NK-92 (cell line): ENCODE measurements around the gene KCNJ18.
"Not testable (repeated sequence)": the region's sequence is repeated elsewhere in the genome, so short reads cannot be mapped to it uniquely, and the experiment has no call there.

ENCODE experiments used
- DNase-seq: peaks from one replicate; lab custom pipeline; 2025; ENCODE audit not compliant: unreplicated experiment; lab: John Stamatoyannopoulos, UW

The KCNJ18 gene

DNA sequence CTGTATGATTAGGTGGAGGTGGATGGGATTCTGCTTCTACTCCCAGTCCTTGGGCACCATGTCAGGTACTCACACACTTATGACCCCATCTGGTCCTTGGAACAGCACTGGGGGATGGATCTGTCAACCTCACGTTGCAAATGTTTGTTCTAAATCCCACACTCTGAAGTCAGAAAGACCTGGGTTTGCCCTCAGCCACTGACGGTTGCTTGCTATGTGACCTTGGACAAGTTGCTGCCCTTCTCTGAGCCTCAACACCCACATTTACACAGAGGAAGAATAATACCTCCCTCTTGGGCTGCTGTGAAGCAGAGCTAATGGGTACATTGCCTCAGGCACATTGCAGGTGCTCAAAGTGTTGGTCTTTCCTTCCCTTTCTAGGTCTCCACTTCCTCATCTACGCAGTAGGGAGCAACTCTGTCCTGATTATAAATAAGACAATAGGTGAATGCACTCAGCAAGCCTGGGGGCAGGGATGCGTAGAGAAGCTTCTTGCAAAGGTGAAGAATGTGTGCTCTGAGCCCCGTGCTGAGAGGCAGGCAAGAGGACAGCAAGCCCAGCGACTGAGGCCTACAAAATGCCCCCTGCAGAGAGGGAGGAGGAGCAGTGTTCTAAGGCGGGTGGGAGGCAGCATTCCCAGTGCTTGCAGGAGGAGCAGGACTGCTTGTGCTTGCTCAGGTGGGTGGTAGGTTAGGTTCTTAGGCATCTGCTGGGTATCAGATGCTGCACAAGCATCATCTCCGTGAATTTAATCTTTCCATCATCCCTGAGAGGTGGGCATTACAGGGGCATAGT, 21.8 kb upstream of the KCNJ18 start:
- not testable (repeated sequence) for DNase-seq

- DNase-seq, result not testable (repeated sequence)
These were observed 20.9 kb upstream of the KCNJ18 start for GRCh38 chr17:21671437-21671836.

DNA sequence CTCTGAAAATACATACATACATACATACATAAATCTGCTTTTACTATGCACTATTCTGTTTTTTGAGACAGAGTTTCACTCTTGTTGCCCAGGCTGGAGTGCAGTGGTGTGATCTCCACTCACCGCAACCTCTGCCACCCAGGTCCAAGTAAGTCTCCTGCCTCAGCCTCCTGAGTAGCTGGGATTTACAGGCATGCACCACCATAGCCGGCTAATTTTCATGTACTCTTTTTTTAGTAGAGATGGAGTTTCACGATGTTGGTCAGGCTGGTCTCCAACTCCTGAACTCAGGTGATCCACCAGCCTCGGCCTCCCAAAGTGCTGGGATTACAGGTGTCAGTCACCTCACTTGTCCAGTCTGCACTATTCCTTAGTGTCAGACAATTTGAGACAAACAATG, 20.5 kb upstream of the KCNJ18 start:
- not testable (repeated sequence) for DNase-seq

DNA sequence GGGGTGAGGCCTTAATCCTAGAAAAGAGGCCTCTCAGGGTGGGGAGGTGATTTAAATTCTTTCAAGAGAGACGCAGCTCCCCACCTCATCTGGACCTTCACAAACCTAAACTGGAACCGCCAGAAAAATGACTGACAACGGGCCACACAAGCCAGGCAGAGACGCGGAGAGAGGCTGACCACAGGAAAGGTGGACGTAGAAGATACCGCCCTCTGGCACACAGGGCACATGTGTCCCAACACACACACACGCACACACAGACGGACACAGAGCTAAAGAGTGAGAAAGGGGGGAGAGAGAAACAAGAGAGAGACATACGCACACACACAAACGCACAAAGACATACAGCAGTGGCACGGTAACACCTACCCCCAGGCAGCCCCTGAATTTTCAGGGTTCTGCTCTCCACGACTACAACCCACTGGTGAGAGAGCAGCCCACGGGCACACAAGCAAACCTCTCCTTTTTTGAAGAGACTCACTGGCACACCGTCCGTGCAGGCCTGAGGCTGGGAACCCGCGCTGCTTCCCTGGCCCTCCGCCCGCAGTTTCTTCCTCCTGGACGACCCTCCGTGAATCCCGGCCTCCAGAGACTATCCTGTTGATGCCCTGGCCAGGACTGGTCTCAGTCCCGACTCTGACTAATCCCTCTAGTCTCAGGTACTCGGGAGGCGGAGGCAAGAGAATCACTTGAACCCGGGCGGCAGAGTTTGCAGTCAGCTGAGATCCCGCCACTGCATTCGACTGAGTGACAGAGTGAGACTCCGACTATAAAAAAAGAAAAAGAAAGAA, 18.7 kb upstream of the KCNJ18 start:
- DNase-seq, result not testable (repeated sequence)

- DNase-seq, result no peak
These were observed 18.0 kb upstream of the KCNJ18 start for GRCh38 chr17:21674242-21674731.

DNA sequence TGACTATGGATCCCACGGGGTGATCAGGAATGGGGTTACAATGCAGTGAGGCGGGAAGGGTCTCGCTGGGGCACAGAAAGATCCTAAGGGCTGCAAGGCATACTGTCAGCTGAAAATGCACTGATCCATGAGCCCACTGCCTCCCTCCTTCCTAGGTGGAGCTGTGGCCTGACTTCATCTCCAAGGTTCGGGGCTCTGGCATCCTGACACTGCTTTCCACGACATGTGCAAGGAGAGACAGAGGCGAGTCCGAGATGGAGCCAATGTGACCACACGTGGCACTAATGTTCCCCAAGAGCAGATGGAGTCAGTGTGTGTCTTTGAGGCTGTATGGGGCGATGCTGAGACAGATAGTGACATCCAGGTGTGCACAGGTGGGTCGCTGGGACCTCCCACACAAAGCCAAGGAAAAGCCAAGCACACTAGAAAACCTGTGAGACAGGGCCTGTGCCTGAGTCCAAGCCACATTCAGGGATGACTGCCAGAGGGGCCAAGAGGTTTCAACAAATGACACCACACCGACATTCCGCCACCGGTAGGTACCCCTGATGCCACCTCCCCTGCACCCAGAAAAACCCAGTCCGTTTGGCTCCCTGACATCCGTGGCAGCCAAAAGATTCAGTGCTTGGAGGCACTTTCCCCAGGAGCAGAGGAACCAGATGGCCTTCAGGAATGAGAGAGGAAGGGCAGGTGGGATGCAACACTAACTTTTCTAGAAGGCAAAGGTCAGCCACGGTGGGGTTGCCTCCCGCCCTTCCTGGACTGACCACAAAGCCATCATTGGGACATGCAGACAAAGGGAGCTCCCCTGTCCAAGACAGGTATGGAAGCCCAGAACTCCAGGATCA, 17.2 kb upstream of the KCNJ18 start:
- DNase-seq, result not testable (repeated sequence)

DNA sequence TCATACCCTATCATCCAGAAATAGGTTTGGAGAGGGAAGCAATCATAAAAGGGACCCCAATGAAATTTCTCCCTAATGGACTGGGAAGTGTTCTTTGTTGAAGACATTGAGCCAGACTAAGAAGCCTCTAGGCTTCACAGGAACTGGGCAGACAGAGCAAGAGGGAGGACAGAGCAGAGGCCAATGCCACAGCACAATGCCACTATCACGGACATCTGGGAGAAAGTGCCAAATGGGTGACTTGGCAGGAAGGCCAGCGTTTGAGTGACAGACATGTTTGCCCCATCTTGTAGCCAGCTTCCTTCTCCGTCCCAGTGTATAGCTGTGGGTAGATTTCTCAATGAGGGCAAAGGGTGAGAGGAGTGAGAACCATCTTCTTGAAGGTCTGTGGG, 16.6 kb upstream of the KCNJ18 start:
- not testable (repeated sequence) for DNase-seq

- no peak for DNase-seq
These were observed 15.8 kb upstream of the KCNJ18 start for GRCh38 chr17:21676281-21677111.

DNA sequence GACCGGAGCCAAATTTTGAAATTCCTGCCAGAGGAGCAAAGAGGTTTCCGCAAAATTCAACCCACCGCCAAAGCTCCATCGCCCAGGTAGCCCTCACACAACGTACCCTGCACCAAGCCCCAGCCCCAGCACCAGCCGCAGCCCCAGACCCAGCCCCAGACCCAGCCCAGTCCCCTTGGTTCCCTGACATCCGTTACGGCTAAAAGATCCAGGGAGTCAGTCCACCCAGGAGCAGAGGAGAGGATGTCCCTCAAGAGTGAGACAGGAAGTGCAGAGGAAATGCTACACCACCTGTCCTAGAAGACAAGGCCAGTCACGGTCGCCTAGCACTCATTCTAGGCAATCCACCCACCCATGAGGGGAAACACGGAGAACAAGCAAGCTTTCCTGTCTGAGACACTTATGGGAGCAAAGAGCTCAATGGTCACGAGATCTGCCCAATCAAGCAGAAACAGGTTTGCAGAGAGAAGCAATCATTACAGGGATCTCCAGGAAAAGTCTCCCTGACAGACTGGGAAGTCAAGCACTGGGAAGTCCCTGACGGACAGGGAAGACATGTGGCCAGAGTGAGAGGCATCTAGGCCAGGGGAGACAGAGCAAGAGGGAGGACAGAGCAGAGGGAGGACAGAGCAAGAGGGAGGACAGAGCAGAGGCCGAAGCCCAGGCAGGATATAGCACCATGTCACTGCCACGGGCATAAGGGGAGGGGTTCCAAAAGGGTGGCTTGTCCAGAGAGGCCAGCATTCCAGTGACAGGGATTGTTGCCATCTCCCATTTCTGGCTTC, 15.0 kb upstream of the KCNJ18 start:
- DNase-seq, result no peak

GRCh38 chr17:21677911-21678310, 14.4 kb upstream of the KCNJ18 start:
- DNase-seq, result no peak

DNA sequence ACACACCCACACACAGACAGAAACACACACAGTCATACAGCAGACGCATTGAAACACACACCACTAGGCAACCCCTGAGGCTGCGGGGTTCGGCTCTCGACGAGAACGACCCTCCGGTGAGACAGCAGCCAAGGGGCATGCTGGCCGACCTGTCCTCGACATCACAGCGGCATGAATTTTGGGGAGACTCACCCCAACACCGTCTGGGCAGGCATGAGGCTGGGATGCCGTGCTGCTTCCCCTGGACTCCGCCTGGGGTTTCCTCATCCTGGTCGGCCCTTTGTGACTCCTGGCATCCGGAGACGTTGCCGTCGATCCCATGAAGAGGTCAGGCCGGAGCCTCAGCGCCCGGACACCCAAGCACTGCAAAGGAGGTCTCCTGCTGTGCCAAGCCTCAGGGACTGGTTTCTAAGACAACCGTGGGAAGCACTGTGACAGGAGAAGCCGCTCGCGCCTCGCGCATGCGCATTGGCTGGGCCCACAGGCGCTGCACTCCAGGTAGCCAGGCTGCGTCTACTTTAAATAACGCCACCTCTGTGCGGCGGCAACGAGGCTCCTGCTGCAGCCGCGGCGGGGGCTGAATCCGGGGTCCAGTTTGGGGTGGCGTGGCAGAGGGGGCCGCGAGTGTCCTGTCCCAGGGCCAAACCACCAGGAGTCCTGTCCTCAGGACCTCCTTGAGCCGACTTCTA, 13.8 kb upstream of the KCNJ18 start:
- no peak for DNase-seq

DNA sequence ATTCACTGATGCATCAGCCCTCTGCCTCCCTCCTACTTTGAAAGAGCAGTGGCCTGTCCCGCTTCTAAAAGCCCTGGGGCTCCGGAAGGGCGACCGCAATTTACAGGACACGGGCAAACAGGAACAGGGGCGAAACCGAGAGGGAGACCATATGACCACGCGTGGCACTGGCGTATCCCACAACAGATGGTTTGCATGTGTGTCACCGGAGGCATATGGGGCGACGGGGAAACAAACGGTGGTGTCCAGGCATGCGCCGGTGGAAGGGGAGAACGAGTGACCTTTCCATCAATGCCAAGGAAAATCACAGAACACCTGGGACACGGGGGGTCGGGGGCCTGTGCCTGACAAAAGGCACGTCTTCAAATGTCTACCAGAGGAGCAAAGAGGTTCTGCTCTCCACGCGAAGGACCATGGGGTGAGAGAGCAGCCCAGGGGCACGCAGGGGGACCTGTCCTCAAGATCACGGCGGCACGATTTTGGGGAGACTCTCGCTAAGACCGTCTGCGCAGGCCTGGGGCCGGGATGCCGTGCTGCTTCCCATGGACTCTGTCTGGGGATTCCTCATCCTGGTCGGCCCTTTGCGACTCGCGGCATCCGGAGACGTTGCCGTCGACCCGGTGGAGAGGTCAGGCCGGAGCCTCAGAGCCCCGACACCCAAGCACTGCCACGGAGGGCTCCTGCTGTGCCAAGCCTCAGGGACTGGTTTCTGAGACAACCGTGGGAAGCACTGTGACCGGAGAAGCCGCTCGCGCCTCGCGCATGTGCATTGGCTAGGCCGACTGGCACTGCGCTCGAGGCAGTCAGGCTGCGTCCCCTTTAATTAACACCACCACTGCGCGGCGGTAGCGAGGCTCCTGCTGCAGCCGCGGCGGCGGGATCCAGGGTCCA, 12.8 kb upstream of the KCNJ18 start:
- DNase-seq, result no peak

DNA sequence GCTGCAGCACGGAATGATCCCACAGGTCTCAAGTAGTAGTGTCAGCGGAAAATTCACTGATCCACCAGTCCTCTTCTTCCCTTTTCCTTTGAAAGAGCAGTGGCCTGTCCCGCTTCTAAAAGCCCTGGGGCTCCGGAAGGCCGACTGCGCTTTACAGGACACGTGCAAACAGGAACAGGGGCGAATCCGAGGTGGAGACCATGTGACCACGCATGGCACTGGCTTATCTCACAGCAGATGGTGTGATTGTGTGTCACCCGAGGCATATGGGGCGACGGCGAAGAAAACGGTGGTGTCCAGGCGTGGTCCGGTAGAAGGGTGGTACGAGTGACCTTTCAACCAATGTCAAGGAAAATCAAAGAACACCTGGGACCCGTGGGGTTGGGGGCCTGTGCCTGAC, 12.0 kb upstream of the KCNJ18 start:
- DNase-seq, result no peak

DNA sequence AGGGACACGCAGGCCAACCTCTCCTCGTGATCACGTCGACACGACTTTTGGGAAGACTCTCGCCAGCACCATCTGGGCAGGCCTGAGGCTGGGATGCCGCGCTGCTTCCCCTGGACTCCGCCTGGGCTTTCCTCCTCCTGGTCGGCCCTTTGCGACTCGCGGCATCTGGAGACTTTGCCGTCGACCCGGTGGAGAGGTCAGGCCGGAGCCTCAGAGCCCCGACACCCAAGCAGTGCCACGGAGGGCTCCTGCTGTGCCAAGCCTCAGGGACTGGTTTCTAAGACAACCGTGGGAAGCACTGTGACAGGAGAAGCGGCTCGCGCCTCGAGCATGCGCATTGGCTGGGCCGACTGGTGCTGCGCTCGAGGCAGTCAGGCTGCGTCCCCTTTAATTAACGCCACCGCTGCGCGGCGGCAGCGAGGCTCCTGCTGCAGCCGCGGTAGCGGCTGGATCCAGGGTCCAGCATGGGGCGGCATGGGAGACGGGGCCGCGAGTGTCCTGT, 11.4 kb upstream of the KCNJ18 start:
- DNase-seq, result not testable (repeated sequence)

DNA sequence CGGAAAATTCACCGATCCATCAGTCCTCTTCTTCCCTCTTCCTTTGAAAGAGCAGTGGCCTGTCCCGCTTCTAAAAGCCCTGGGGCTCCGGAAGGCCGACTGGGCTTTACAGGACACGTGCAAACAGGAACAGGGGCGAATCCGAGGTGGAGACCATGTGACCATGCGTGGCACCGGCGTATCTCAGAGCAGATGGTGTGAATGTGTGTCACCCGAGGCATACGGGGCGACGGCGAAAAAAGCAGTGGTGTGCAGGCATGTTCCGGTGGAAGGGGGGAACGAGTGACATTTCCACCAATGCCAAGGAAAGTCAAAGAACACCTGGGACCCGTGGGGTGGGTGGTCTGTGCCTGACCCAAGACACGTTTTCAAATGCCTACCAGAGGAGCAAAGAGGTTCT, 10.7 kb upstream of the KCNJ18 start:
- not testable (repeated sequence) for DNase-seq

GRCh38 chr17:21682130-21682529, 10.2 kb upstream of the KCNJ18 start:
- not testable (repeated sequence) for DNase-seq

DNA sequence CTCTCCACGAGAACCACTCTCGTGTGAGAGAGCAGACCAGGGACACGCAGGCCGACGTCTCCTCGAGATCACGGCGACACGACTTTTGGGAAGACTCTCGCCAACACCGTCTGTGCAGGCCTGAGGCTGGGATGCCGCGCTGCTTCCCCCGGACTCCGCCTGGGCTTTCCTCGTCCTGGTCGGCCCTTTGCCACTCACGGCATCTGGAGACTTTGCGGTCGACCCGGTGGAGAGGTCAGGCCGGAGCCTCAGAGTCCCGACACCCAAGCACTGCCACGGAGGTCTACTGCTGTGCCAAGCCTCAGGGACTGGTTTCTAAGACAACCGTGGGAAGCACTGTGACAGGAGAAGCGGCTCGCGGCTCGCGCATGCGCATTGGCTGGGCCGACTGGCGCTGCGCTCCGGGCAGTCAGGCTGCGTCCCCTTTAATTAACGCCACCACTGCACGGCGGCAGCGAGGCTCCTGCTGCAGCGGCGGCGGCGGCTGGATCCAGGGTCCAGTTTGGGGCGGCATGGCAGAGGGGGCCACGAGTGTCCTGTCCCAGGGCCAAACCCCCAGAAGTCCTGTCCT, 9.1 kb upstream of the KCNJ18 start:
- DNase-seq, result not testable (repeated sequence)
